A172 (cell line): ENCODE measurements around the gene PFDN1. TPM values are rescaled to one million over a fixed set of nuclear protein-coding genes. Genes with fewer than 3 reads are reported as not detected.

Experiments used
- DNase-seq: peaks from one replicate; pipeline ENCODE4 v3.0.0-alpha.2; 2015; ENCODE audit warnings: low spot score
- total RNA-seq: library from RNA; depleted of rRNA; stranded (reverse); fragments of >200 nt; shearing (Covaris generic); gene quantifications from 2 replicates; pipeline ENCODE4 v1.2.3, GENCODE V29; 2014

Gene PFDN1
- total RNA-seq, 1 experiment from 2014 or later = 255 TPM

GRCh38 chr5:140296289-140296688, 6.6 kb downstream of the PFDN1 start:
- DNase-seq = no peak

GRCh38 chr5:140295414-140295813, 7.5 kb downstream of the PFDN1 start:
- DNase-seq = peak; percentile 91

- no peak for DNase-seq
Measured at GRCh38 chr5:140294753-140295152, 8.1 kb downstream of the PFDN1 start.

GRCh38 chr5:140293849-140294100, 9.1 kb downstream of the PFDN1 start:
- no peak for DNase-seq

GRCh38 chr5:140293091-140293848, 9.6 kb downstream of the PFDN1 start:
- no peak for DNase-seq

GRCh38 chr5:140292212-140293036, 10.5 kb downstream of the PFDN1 start:
- DNase-seq = no peak

- DNase-seq = no peak
Measured at GRCh38 chr5:140287801-140288521, 14.9 kb downstream of the PFDN1 start.

GRCh38 chr5:140286424-140286823, 16.5 kb downstream of the PFDN1 start:
- DNase-seq = no peak

GRCh38 chr5:140284013-140284412, 18.9 kb downstream of the PFDN1 start:
- DNase-seq = no peak

GRCh38 chr5:140282266-140282665, 20.6 kb downstream of the PFDN1 start:
- no peak for DNase-seq

GRCh38 chr5:140275837-140276236, 27.1 kb downstream of the PFDN1 start:
- DNase-seq = no peak

GRCh38 chr5:140273401-140273877, 29.5 kb downstream of the PFDN1 start:
- no peak for DNase-seq

- no peak for DNase-seq
Measured at GRCh38 chr5:140270008-140270407, 32.9 kb downstream of the PFDN1 start.

GRCh38 chr5:140267559-140268018, 35.3 kb downstream of the PFDN1 start:
- no peak for DNase-seq

GRCh38 chr5:140267201-140267540, 35.7 kb downstream of the PFDN1 start:
- no peak for DNase-seq

- no peak for DNase-seq
Measured at GRCh38 chr5:140266471-140267200, 36.3 kb downstream of the PFDN1 start.

- no peak for DNase-seq
Measured at GRCh38 chr5:140265845-140266244, 37.1 kb downstream of the PFDN1 start.

- no peak for DNase-seq
Measured at GRCh38 chr5:140262839-140263238, 40.1 kb downstream of the PFDN1 start.

- DNase-seq = no peak
Measured at GRCh38 chr5:140262221-140262620, 40.7 kb downstream of the PFDN1 start.

- DNase-seq = peak; percentile 94
Measured at GRCh38 chr5:140261403-140262171, 41.3 kb downstream of the PFDN1 start.

GRCh38 chr5:140260089-140260656, 42.7 kb downstream of the PFDN1 start:
- DNase-seq = no peak
